ENCODE measurements around the gene PSMB5. TPM values are rescaled to one million over a fixed set of nuclear protein-coding genes. Genes with fewer than 3 reads are reported as not detected.

PSMB5 gene
- total and polyA plus RNA-seq, 2 of the 13 experiments (the other 11 are each of a cell fraction or from before 2014, with no cell fraction given), result 705 to 871 TPM

DNA sequence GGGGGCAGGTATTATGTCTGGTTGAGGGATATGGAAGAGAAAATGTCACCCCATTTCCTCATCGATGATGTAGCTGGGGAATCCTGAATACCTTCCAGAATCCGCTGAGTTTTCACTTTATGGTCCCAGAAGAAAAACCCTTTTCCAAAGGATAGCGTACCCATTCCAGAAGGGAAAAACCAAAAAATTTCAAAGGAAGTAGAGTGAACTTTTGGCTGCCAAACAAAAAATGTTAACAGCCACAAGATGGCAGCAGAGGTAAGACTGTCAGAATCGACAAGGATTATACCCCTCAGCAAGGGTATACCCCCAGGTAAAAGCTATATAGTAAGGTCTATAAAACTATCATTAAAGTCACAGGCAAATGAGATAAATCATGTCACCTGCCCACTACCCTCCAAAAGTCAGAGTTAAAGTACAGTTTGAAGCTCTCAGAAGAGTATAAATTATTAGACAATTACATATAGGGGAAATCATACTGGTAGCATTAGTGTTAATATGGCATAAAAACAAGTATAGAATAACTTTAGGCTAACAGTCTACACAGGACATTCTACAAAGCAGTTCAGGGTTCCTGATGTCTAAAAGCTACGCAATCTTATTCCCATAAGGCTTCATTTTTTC is 42.2 kb upstream of the PSMB5 start (continued):
- TF ChIP-seq FOXP1 (IDR thresholded peaks at IDR 0.05) (no peak), FOXP1 (CRISPR knock-in tag; IDR thresholded peaks at IDR 0.05) (no peak), ZNF782 (CRISPR knock-in tag; IDR thresholded peaks at IDR 0.05; ENCODE audit: borderline replicate concordance) (no peak), ZNF350 (CRISPR knock-in tag; IDR thresholded peaks at IDR 0.05; ENCODE audit: borderline replicate concordance, low read depth) (no peak), NFYC (CRISPR knock-in tag; IDR thresholded peaks at IDR 0.05) (no peak; the same call in 1 of the 2 replicates), STAG1 (CRISPR knock-in tag; IDR thresholded peaks at IDR 0.05) (peak; percentile 56), NCOA2 (CRISPR knock-in tag; IDR thresholded peaks at IDR 0.05) (no peak), ZNF460 (CRISPR knock-in tag; IDR thresholded peaks at IDR 0.05; ENCODE audit: borderline replicate concordance) (no peak), ZNF577 (CRISPR knock-in tag; IDR thresholded peaks at IDR 0.05; ENCODE audit: borderline replicate concordance, low read depth) (no peak), ZNF607 (CRISPR knock-in tag; IDR thresholded peaks at IDR 0.05; ENCODE audit: borderline replicate concordance) (no peak), ZNF136 (CRISPR knock-in tag; IDR thresholded peaks at IDR 0.05; ENCODE audit: low read depth) (peak; percentile 45; the same call in 1 of the 2 replicates), ZEB1 (IDR thresholded peaks at IDR 0.05; ENCODE audit: insufficient replicate concordance, low read depth) (no peak), ZNF570 (CRISPR knock-in tag; IDR thresholded peaks at IDR 0.05; ENCODE audit: borderline replicate concordance) (no peak), MAFK (conservative IDR thresholded peaks at IDR 0.05 in 1 of 2, IDR thresholded peaks at IDR 0.05 in 1 of 2; ENCODE audit: low read length in 2 of 2) (peak; percentile 49 to 57; a peak in 3 of 4 replicates), CREB1 (IDR thresholded peaks at IDR 0.05) (no peak), CREB1 (CRISPR knock-in tag; IDR thresholded peaks at IDR 0.05) (no peak), ZBTB7B (CRISPR knock-in tag; IDR thresholded peaks at IDR 0.05) (0 out of 2 replicates have a peak, but pooled peaks have one; percentile 43), ZNF333 (CRISPR knock-in tag; IDR thresholded peaks at IDR 0.05; ENCODE audit: borderline replicate concordance) (no peak), BORCS8-MEF2B (CRISPR knock-in tag; IDR thresholded peaks at IDR 0.05) (no peak), ETV5 (CRISPR knock-in tag; IDR thresholded peaks at IDR 0.05; ENCODE audit: borderline replicate concordance) (no peak), SMYD3 (CRISPR knock-in tag; IDR thresholded peaks at IDR 0.05) (0 out of 2 replicates have a peak, but pooled peaks have one; percentile 56), ZFX (CRISPR knock-in tag; IDR thresholded peaks at IDR 0.05; ENCODE audit: low read depth) (0 out of 2 replicates have a peak, but pooled peaks have one; percentile 17)
- TF ChIP-seq, protein P1, sequence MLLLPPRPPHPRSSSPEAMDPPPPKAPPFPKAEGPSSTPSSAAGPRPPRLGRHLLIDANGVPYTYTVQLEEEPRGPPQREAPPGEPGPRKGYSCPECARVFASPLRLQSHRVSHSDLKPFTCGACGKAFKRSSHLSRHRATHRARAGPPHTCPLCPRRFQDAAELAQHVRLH (CRISPR knock-in tag; IDR thresholded peaks at IDR 0.05; ENCODE audit: borderline replicate concordance, low read depth), result no peak
- TF ChIP-seq, protein P2, sequence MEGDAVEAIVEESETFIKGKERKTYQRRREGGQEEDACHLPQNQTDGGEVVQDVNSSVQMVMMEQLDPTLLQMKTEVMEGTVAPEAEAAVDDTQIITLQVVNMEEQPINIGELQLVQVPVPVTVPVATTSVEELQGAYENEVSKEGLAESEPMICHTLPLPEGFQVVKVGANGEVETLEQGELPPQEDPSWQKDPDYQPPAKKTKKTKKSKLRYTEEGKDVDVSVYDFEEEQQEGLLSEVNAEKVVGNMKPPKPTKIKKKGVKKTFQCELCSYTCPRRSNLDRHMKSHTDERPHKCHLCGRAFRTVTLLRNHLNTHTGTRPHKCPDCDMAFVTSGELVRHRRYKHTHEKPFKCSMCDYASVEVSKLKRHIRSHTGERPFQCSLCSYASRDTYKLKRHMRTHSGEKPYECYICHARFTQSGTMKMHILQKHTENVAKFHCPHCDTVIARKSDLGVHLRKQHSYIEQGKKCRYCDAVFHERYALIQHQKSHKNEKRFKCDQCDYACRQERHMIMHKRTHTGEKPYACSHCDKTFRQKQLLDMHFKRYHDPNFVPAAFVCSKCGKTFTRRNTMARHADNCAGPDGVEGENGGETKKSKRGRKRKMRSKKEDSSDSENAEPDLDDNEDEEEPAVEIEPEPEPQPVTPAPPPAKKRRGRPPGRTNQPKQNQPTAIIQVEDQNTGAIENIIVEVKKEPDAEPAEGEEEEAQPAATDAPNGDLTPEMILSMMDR (CRISPR knock-in tag; IDR thresholded peaks at IDR 0.05), result peak; percentile 70
- TF ChIP-seq, protein P3, sequence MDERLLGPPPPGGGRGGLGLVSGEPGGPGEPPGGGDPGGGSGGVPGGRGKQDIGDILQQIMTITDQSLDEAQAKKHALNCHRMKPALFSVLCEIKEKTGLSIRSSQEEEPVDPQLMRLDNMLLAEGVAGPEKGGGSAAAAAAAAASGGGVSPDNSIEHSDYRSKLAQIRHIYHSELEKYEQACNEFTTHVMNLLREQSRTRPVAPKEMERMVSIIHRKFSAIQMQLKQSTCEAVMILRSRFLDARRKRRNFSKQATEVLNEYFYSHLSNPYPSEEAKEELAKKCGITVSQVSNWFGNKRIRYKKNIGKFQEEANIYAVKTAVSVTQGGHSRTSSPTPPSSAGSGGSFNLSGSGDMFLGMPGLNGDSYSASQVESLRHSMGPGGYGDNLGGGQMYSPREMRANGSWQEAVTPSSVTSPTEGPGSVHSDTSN (CRISPR knock-in tag; IDR thresholded peaks at IDR 0.05), result no peak
- TF ChIP-seq, protein P4, sequence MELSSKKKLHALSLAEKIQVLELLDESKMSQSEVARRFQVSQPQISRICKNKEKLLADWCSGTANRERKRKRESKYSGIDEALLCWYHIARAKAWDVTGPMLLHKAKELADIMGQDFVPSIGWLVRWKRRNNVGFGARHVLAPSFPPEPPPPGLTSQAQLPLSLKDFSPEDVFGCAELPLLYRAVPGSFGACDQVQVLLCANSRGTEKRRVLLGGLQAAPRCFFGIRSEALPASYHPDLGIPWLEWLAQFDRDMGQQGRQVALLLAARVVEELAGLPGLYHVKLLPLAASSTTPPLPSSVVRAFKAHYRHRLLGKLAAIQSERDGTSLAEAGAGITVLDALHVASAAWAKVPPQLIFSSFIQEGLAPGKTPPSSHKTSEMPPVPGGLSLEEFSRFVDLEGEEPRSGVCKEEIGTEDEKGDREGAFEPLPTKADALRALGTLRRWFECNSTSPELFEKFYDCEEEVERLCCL (CRISPR knock-in tag; IDR thresholded peaks at IDR 0.05; ENCODE audit: borderline replicate concordance), result no peak
